Activated CD8-positive, alpha-beta memory T cell treated with anti-CD3 and anti-CD28 coated beads, Interleukin-2, amount 50 U/mL, for 4 hours (primary cell): ENCODE data around the gene FITM1.
A peak's percentile ranks its signal among the peaks of the same experiment; 100 is the strongest.
"Not testable (repeated sequence)": the region's sequence is repeated elsewhere in the genome, so short reads cannot be mapped to it uniquely, and the experiment has no call there.

Experiments used
- DNase-seq: peaks from one replicate; pipeline ENCODE4 v3.0.0-alpha.2; 2020

The FITM1 gene

DNA sequence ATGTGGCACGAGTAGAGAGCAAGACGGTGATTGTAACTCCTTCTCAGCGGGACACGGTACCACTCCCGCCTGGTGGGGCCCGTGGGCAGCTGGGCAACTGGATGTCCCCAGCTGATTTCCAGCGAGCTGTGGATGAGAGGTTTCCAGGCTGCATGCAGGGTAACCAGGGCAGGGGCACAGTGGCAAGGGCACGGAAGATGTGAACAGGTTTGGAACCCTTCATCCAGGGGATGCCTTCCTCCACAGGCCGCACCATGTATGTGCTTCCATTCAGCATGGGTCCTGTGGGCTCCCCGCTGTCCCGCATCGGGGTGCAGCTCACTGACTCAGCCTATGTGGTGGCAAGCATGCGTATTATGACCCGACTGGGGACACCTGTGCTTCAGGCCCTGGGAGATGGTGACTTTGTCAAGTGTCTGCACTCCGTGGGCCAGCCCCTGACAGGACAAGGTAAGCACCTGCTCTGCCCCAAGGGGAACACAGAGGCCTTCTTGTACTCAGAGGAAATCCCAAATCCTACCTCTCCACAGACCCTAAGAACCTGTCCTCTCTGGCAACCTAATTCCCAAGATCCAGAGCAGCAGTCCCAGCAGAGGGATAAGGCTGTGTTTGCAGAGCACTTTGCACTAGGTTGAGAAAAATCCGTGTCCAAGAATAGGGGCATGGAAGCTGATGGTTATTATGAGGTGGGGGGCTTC lies 32.1 kb upstream of the FITM1 start:
- no peak for DNase-seq

DNA sequence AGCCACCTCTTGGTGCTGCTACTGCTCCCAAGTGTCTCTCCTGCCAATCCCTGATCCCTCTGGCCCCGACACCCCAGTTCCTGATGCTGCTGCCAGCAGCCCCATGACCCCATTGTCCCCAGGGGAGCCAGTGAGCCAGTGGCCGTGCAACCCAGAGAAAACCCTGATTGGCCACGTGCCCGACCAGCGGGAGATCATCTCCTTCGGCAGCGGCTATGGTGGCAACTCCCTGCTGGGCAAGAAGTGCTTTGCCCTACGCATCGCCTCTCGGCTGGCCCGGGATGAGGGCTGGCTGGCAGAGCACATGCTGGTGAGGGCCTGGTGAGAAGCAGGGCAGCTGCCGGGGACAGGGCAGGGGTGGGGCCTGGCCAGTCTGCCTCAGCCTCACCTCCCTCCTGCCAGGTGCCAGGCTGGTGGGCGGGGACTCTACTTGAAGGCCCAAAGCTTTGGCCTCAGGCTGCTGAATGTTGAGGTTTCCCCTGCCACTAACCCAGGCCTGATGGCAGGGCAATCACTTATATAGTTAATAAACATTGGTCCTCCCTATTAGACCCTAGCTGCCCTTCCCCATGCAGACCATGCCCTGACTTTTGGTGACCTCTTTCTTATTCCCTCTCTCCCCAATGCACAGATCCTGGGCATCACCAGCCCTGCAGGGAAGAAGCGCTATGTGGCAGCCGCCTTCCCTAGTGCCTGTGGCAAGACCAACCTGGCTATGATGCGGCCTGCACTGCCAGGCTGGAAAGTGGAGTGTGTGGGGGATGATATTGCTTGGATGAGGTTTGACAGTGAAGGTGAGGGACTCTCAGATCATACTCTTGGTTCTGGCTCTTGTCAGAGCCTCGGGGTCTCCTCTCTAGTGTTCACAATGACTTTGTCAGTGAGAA lies 31.3 kb upstream of the FITM1 start:
- no peak for DNase-seq

DNA sequence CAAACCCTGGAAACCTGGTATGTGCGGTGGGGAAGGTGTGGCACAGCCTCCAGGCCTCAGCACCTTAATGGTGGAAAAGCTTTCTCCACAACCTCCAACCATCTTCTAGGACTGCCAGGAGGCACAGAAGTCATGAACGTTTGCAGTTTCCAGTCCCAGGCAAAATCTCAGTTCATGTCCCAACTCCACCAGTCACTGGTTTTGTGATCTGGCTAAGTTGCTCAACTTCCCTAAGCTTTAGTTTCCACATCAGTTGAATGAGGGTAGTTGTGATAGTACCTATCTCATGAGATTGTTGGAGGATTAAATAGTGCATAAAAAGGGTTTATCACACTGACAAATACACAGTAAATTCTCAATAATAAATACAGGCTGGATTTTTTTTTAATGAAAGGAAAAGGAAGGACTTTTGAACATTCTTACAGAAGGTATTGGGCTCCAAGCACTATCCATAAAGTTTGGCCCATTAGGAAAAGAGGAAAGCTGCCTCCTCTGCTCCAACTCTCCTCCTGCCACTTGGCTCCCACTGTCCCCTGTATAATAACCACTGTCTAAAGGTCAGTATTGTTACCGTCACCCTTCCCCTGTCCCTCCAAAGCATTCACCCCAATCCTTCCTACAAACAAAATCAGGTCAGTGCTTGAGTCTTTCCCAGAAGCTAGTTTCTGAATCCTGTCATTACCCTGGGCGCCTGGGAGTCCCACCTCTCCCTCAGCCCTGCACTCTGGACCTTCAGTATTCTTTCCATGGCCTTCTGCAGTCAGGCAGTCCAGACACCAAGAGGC lies 30.1 kb upstream of the FITM1 start:
- DNase-seq = no peak

DNA sequence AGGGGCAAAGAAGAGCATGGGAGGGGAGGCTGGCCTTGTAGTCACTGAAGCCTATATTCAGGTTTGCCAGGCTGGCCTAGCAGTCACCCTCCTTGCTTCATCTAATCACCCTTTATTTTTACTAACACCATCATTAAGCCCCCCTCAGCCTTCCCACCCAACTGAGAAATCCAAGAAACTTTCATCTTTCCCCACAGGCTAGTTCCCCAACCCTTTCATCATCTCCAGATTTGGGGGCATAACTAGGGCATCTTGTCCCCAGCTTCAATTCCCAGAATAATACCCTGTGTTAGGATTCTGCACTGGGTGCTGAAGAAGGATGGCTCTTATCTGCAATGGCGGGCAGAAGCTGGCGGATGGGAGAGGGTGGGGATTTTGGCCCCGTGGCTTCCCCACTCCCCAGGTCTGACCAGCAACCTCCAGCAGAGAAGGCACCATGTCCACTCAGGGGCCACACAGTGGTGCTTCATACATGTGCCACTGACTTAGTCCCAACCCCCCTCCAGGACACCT lies 29.4 kb upstream of the FITM1 start:
- DNase-seq = no peak

DNA sequence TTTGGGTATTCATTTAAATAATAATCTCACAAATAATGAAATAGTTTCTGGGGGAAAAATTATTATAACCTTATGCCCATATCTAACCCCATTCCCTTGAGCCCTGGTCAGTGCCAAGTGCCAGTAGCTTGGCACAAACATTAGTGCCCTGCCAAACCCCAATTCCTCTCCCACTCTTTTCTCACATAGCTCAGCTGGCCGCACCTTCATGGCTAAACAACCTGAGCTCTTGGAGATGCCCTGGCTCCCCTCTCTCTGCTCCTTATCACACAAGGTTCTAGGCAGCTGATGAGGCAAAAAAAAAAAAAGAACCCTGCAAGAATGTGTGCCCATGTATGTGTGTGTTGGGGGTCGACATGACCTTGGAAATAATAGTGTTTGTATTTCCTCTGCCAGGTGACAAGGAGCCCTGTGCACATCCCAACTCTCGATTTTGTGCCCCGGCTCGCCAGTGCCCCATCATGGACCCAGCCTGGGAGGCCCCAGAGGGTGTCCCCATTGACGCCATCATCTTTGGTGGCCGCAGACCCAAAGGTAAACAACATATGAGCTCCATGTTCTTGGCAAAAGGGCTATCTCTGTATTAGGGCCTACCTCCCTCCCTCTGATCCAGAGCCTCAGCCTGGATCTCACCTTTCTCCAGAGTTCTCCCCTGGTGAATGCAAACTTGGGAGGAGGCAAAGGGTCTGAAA lies 28.0 kb upstream of the FITM1 start:
- DNase-seq = no peak

DNA sequence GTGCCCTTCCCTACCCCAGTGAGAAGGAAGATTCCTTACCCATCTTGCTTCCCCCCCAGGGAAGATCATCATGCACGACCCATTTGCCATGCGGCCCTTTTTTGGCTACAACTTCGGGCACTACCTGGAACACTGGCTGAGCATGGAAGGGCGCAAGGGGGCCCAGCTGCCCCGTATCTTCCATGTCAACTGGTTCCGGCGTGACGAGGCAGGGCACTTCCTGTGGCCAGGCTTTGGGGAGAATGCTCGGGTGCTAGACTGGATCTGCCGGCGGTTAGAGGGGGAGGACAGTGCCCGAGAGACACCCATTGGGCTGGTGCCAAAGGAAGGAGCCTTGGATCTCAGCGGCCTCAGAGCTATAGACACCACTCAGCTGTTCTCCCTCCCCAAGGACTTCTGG lies 27.0 kb upstream of the FITM1 start:
- DNase-seq = no peak

DNA sequence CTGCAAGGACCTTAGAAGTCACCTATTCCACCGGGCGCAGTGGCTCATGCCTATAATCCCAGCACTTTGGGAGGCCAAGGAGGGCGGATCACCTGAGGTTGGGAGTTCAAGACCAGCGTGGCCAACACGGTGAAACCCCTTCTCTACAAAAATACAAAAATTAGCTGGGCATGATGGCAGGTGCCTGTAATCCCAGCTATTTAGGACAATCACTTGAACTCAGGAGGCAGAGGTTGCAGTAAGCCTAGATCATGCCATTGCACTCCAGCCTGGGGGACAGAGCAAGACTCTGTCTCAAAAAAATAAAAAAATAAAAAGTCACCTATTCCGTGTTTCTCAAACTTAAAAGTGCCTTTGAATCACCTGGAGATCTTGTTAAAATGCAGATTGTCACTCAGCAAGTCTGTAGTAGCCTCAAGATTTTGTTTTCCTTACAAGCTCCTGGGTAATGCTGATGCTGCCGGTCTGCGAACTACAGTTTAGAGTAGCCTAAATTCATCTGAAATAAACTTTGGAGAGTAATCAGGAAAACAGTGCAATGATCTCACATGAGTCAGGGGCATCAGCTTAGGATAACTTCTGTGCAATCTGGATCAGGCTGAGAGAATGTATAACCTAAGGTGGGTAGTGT lies 24.7 kb upstream of the FITM1 start:
- not testable (repeated sequence) for DNase-seq

DNA sequence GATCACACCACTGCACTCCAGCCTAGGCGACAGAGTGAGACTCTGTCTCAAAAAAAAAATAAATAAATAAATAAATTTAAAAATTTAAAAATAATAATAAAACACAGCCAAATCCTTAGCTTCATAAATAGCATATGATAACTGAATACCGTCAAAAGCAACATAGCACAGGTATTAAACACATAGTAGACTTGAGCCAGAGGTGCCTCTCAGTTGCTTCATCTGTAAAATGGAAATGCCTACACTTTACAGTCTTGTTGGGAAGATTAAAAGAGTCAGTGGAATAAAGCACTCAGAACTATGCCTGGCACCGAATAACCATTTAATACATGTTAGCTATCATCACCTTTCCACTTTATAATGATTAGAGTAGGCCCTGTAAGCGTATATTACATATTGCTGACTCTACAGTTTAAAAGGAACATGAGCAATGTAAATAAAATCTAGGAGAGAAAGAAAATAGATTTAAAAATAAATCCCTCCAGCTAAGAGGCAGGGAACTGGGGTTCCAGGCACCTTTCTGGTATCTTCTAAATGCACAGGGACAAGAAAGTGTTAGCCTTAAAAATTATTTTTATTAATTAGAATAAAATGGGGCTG lies 23.7 kb upstream of the FITM1 start:
- DNase-seq = no peak

DNA sequence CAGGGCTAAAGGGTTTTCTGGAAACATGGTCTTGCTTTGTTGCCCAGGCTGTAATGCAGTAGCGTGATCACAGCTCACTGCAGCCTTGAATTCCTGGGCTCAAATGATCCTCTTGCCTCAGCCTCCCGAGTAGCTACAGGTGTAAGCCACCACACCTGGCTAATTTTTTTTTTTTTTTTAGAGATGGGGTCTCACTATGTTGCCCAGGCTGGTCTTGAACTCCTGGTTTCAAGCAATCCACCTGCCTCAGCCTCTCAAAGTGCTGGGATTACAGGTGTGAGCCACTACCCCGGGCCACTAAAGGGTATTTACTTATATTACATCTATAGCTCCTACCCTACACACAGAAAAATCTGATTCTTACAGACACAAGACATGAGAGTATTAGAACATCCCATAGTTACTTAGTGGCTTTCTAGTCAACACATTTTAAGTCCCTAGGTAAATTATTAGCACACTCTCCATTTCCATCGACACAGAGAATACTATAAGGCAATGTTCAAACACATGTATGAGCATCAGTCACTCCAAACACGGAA lies 22.1 kb upstream of the FITM1 start:
- no peak for DNase-seq

DNA sequence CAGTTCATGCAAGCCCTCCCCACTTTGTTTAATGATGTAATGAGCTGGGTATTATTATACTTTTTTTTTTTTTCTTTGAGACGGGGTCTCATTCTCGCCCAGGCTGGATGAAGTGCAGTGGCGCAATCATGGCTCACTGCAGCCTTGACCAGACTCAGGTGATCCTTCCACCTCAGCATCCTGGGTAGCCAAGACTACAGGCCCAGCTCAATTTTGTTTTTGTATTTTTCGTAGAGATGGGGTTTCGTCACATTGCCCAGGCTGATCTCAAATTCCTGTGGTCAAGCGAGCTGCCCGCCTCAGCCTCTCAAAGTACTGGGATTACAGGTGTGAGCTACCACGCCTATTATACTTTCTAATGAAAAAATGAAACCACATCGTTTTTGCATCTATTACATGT lies 20.4 kb upstream of the FITM1 start:
- DNase-seq = no peak

DNA sequence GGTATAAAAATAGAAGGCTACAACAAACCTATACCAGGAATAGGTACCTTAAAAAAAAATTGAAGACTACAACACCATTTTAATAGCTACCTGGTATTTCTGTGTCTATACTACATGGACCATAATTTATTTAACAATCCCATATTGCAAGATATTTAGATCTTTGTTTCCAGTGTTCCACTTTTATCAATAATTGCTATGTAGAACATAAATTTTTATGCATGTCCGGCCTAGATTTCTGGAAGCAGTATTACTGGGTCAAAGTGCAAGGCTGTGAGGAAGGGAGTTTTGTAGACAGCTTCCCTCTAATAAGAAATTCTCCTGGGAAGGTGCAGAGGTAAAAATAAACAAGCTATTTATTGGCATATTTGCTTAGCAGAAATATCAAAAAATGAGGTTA lies 19.9 kb upstream of the FITM1 start:
- no peak for DNase-seq

DNA sequence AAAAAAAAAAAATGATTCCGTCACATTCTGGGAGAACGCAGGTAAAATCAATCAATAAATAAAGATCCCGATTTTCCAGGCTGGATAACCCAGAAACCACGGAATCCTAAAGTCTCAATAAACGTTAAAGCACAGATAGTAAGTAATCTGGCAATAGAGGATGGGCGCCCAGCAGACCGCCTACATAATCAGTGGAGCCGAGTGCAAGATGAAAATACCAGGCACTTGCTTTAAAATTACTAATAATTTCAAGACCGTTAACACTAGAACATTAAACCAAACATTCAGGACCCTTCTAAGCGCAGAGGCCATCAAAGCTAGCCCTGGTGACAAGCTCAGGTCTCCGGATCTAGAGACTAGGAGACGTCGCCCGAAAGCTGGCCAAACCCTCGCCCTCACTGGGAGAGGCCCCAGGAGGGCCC lies 17.1 kb upstream of the FITM1 start:
- no peak for DNase-seq

DNA sequence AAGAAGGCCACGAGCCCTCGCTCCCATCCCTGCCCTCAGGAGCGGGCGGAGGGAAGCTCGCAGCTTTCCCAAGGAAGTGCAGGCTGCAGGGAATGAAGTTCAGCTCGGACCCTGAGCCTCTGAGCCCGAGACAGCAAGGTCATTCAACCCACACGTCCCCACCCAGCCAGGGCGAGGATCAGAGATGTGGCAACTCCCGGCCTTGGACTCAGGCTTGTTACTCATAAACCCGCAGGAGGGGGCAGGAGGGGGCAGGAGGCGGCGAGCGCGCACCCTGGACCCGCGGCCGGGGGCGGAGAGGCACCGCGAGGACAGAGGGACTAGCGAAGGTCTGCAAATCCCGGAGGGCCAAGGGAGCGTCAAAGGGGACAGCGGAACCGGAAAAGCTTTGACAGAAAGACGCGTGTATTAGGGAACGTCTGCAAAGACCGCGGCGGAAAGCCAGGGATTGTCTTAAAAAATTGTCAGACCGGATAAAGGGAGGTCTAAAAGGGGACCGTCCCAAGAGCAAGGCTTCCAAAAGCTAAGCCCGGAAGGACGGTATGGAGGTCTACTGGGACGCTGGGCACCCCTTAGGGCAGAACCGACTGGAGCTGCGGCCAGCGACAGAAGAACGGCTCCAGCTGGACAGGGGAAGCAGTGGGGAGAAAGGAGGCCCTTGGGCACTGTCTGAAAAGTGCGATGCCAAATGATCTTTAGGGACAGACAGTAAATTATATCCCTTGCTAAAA lies 16.5 kb upstream of the FITM1 start:
- peak; percentile 66 for DNase-seq

DNA sequence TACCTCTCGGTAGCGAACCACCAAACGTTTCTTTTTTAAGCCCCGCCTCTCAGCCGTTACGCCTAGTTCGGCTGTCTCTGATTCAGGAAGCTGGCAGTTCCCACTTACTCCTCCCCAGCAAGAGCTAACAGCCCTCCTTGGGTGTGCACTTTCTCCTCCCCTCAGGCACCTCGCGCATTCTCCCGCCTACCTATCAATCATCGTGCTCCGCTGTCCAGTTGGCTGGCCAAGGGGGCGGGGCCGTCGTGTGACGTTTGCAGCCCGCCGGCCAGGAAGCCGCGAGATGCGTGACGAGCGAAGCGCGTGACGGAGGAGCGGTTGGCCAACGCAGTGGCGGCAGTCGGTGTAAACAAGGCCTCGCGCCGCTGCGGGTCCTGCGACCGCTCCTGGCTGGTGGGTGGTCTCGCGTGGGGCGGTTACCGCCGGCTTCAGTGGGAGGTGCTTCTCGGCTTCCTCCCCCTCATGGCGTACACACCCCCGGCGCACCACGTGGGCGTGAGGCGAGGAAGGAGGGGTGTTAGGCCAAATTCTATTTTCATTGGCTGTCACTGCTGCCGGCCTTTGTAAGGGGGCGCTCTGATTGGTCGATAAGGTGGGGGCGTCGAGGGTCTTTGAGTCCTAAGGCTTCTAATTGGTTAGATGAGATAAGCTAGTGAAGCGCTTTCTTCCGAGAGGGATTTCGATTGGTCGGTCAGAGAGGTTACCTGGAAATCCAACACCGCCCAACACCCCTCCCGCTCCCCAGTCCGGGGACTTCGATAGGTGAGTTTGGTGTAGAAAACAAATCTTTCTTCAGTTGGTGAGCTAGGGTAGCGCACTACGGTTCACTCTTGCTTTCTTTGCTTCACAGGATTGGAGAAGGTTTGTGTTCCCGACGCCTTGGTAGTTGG lies 15.7 kb upstream of the FITM1 start, which contains the start of the genes DCAF11 and NRL:
Gene DCAF11 (plus strand): TSS at position 246 of the 890 bp plus-strand sequence. CDS start 818 bp downstream, outside the sequence.
Gene NRL (minus strand): TSS at position 418 of the 890 bp plus-strand sequence. CDS start 32,101 bp downstream, outside the sequence.
- peak; percentile 98 for DNase-seq

DNA sequence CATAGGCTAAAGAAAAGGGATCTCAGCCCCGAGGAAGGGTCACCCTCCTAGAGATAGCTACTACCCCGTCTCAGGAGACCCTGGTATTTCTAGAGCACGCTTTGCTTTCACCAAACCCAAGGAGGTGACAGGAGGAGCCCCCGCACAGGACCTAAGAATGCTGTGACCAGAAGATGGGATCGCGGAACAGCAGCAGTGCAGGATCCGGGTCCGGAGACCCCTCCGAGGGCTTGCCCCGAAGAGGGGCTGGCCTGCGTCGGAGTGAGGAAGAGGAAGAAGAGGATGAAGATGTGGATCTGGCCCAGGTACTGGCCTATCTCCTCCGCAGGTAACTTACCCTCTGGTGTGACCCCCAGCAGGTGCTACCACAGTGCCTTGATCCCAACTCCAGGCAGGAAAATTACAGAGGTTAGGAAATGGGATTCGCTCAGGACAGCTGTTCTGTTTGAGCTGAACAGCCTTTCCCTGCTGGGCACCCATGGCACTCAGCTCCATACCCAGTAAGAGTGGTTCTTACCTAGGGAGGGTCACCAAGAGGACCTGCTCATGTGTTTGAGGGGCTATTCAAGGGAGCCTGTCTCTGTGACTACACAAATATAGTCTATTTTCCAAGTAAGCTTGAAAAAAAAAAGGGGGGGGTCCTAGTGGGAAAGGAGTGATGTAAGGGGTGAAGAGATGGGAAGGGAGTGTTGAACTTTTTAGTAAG lies 14.9 kb upstream of the FITM1 start:
- no peak for DNase-seq

DNA sequence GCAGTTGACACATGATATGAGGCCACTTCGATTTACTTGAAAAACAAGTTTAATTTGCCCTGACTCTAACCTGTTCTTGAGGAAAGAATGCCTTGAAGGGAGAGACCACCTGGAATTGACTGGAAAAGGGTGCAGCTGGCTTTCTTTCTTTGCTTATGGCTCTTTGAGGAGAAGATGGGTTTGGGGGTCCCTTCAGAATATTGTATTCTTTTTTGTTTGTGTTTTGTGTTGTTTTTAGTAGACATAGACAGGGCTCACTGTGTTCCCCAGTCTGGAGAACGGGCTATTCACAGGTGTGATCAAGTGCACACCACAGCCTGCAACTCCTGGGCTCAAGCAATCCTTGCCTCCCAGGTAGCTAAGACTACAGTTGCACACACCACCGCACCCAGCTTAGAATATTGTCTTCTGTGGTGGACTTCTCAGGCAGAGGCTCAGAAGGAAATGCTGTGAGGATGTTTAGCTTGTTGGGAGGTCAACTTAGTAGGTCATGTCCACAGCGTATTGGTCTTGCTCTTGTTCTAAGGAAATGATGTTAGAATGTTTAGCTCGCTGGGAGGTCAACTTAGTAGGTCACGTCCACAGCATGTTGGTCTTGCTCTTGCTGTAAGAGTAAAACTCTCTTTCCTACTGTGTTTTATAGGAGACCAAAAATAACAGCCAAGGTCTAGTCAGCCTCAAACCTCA lies 14.2 kb upstream of the FITM1 start:
- DNase-seq = no peak

DNA sequence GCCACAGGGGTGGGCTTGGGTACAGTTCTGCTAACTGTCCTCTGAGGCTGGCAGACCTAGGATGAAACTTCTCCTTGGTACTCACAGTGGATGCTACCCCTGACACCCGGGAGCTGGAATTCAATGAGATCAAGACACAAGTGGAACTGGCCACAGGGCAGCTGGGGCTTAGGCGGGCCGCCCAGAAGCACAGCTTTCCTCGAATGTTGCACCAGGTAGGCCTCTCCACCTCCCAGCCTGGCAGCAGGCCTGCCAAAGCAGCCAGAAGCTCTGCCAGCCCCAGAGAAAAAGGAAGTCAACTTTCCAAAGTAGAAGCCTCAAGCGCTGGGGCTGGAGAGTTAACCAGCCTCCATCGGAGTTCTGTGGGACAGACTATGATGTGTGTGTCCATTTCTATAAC lies 13.3 kb upstream of the FITM1 start:
- no peak for DNase-seq

DNA sequence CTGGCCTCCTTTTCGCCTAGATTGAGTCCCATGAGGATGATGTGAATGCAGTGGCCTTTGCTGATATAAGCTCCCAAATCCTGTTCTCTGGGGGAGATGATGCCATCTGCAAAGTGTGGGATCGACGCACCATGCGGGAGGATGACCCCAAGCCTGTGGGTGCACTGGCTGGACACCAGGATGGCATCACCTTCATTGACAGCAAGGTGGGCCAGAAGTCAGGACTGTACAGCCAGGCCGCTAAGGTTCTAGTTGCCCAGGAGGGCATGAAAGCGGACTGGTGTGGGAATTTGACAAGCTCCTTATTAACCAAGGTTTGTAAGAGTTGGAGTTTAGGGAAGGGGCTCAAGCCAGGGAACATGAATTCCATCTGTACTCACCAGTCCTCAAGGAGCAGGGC lies 10.8 kb upstream of the FITM1 start:
- no peak for DNase-seq
